Fibroblast of villous mesenchyme (primary cell): ENCODE measurements around the gene NKX2-1. TPM values are rescaled to one million over a fixed set of nuclear protein-coding genes. Genes with fewer than 3 reads are reported as not detected.

ENCODE experiments used
- DNase-seq: peaks from one replicate; pipeline ENCODE4 v3.0.0-alpha.2; 2010; ENCODE audit warnings: low read depth
- H3K4me3 ChIP-seq: 2 replicates; pipeline ENCODE4 v1.5.1; 2011; ENCODE audit warnings: low read depth, mild to moderate bottlenecking, low read length
- CTCF ChIP-seq: IDR thresholded peaks from 2 replicates; pipeline ENCODE4 v1.5.1; 2012; ENCODE audit warnings: low read depth, mild to moderate bottlenecking, low read length; ENCODE audit not compliant: insufficient read depth
- total RNA-seq: library from RNA; depleted of rRNA; stranded (reverse); fragments of >200 nt; gene quantifications from 2 replicates; pipeline ENCODE4 v1.2.3, GENCODE V29; 2012

The NKX2-1 gene
- total RNA-seq, 1 donor = not detected

DNA sequence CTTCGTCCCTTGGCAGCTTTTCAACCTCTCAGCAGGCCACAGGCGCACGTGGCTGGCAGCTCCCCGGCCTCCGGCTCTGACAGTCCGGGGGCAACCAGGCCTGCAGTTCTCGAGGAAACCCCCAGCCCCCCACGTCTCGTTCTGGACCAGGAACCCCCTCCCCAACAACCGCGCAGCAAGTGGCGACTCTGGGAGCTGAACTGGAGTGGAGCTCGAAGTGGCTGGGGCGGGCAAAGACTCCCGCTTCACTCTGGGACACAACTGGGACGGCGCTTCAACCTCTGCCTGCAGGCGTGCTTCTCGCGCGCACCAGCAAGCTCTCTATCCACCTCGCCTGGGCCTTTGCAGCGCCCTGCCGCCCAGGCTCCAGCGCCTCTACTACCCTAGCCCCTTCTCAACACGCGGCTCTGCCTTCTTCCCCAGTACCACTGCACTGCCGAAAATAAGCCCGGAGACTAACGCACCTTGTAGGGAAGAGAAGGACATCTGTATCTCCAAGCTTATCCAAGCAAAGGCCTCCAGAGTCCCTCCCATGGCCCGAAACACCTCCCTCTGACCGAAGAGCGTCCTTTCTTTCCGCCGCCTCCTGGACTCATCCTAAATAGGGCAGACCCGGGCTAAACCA lies 2.4 kb upstream of the NKX2-1 start:
- no peak for TF ChIP-seq CTCF

GRCh38 chr14:36521598-36522345 lies 1.7 kb upstream of the NKX2-1 start:
- H3K4me3 ChIP-seq = no peak overlapping the region
- TF ChIP-seq CTCF = no peak
- no peak for DNase-seq

More for the DNA sequence above, 2.4 kb upstream of the NKX2-1 start:
- DNase-seq = no peak
- no peak overlapping the region for H3K4me3 ChIP-seq

GRCh38 chr14:36520601-36521525 lies 831 bp upstream of the NKX2-1 start:
- DNase-seq = no peak
- H3K4me3 ChIP-seq = no peak overlapping the region
- TF ChIP-seq CTCF = peak; percentile 24

GRCh38 chr14:36518586-36519430 lies 1.2 kb downstream of the NKX2-1 start:
- no peak for DNase-seq
- no peak overlapping the region for H3K4me3 ChIP-seq
- no peak for TF ChIP-seq CTCF

DNA sequence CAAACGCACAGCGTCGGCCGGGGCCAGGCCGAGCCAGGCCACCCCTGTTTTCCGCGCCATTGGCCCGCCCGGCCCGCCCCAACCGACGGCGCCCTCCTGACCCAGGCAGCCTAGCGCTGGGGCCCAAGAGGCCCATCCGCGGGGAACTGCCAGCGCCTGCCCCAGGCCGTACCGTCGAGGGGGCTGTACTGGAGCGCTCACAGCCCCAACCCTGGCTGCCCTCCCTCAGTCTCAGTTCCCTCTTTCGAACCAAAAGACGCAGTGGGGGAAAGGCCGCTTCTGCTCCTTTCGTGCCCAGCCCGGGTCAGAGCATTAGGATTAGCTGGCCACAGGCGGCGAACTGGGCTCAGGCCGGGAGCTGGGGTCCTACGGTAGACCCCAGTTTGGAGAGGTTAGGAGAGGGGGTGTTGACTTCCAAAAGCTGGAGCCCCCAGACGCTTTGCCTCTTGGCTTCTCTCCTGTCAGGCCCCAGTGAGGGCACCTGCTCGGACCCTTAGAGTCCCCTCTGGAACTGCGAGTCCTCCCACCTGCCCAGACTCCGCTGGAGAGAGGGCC lies 1.9 kb downstream of the NKX2-1 start:
- no peak for TF ChIP-seq CTCF
- H3K4me3 ChIP-seq = no peak overlapping the region

More for the DNA sequence above, 1.9 kb downstream of the NKX2-1 start:
- no peak for DNase-seq
